A549 treated with ZK216348 at 1 μM for 4 hours (cell line): Measurements from ENCODE around the gene ECE2. TPM values are rescaled to one million over a fixed set of nuclear protein-coding genes. Genes with fewer than 3 reads are reported as not detected.

Experiments
- total RNA-seq: library from RNA; stranded (reverse); fragments of 200-300 nt; extraction: Qiagen RNA extraction; gene quantifications from 5 replicates; pipeline ENCODE4 v1.2.3, GENCODE V29; 2022; ENCODE audit warnings: low read depth

Gene ECE2
- not detected in 5 replicates for total RNA-seq

DNA sequence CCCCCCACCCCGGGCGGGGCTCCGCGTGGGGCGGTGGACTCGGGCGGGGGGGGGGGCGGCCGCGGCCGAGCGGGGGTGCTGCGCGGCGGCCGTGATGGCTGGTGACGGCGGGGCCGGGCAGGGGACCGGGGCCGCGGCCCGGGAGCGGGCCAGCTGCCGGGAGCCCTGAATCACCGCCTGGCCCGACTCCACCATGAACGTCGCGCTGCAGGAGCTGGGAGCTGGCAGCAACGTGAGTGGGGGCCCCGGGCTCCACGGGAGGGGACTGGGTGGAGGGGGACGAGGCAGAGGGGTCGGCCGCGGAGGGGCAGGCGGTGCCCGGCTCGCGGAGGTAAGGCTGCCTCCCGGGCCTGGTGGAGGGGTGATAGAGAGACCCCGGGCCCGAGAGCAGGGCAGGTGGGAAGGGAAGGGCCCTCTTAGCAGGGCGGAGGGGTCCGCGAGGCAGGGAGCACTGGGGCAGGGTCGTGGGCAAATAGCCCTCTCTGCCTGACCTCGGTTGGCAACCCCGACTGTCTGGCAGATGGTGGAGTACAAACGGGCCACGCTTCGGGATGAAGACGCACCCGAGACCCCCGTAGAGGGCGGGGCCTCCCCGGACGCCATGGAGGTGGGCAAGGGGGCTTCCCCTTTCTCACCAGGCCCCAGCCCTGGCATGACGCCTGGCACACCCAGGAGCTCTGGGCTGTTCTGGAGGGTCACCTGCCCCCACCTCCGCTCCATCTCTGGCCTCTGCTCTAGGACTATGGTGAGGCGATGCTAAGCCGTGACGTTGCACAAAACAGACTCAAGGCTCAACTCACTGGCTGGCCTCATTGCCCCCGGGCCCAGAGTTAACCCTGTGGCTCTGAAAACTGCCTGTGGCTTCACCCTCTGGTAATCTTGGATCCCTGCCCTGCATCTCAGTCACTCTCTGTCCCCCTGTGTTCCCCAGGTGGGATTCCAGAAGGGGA is at the start of gene ECE2:
Gene ECE2, plus strand, starts transcription at position 62 of the 950 bp plus-strand sequence. Its CDS starts 132 bp downstream, at position 194.

DNA sequence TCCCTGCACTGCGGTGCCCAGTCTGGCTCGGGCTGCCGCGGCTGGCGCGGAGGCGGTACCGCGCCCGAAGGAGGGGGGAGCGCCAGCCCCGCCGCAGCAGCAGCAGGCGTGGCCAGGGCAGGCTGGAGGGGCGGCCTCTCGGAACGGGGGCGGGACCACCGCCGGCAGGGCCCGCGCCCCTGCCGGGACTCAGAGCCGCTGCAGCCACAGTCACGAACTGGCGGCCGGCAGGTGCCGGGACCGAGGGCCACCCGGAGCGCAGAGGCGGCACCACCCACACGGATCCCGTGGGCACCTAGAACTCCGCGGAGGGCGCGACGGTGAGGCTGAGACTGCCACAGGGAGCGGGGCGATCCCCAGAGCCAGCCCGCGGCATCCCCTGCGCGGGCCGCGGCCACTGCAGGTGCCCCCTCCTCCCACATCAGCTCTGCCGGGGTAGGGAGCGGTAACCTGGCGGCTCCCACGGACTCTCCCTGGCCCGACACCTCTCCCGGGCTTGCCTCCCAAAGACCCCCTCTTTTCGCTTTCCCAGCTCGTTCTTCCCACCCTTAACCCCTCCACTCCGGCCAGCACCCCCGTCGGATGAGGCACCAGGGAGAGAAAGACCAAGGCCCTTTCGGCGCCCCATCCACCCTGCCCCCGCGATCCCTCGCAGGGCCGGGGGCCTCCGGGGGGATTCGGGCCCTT is 46.3 kb upstream of the ECE2 start, which contains the start of gene VWA5B2:
Gene VWA5B2, plus strand, starts transcription at position 192 of the 687 bp plus-strand sequence. CDS start 944 bp downstream, outside the sequence.

GRCh38 chr3:184248454-184249411 is 27.1 kb upstream of the ECE2 start, which contains the start of gene ALG3:
Gene ALG3, minus strand, starts transcription at chr3:184248962. Its CDS starts 22 bp downstream, at chr3:184248940.

DNA sequence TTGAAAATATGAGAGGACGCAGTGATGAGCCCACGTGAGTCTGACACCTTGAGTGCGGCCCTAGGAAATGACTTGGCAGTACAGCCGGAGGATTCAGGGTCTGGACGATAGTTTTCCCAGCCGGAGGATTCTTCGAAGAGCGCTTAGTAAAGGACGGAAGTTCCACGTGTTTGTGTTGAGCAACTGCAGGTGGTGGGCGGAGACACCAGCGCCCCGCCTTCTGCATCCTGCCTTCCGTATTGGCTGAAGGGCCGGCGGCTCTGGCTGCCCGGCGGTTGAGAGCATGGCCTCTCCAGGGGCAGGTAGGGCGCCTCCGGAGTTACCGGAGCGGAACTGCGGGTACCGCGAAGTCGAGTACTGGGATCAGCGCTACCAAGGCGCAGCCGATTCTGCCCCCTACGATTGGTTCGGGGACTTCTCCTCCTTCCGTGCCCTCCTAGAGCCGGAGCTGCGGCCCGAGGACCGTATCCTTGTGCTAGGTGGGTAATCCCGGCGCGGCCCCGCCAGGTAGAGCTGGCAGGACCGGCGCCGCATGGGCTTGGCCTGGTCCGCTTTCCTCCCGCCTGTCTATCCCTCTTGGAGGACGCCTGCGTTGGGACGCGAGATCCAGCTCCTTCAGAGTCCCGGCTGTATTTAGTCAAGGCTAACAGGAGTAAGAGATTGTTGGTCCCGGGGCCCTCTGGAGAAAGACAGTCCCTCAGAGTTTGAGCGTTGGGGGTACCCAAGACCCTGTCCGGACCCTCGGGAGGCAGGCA is 26.2 kb upstream of the ECE2 start, which contains the start of gene EEF1AKMT4:
Gene EEF1AKMT4, plus strand, starts transcription at position 261 of the 755 bp plus-strand sequence. Its CDS starts 23 bp downstream, at position 284.

DNA sequence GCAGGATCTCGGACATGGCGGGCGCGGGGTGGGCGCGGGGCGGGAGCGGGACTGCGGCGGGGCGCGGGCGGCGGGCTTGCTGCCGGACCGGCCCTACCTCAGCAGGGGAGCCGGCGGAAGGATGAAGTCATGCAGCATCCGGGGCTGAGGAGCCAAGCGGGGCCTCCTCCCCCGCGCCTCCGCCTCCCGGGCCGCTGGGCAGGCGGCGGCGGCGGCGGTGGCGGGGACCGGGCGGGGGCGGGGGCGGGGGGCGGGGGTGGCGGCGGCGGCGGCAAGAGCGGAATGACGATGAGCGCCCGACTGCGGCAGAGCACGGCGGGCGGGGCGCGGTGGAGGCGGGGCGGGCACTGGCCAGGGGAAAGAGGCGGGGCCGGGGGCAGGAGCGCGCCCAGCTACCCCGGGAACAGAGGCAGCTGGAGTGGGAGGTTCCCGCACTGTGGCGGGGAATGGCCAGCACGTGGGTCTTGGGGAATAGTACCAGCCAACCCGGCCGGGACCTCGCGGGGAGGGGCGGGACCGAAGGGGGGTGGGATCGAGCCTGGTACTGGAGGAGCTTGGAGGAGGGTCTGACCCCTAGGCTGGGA is 14.5 kb upstream of the ECE2 start, which contains the start of gene CAMK2N2:
Gene CAMK2N2, minus strand, starts transcription at position 284 of the 584 bp plus-strand sequence. Its CDS starts 268 bp downstream, at position 16.

DNA sequence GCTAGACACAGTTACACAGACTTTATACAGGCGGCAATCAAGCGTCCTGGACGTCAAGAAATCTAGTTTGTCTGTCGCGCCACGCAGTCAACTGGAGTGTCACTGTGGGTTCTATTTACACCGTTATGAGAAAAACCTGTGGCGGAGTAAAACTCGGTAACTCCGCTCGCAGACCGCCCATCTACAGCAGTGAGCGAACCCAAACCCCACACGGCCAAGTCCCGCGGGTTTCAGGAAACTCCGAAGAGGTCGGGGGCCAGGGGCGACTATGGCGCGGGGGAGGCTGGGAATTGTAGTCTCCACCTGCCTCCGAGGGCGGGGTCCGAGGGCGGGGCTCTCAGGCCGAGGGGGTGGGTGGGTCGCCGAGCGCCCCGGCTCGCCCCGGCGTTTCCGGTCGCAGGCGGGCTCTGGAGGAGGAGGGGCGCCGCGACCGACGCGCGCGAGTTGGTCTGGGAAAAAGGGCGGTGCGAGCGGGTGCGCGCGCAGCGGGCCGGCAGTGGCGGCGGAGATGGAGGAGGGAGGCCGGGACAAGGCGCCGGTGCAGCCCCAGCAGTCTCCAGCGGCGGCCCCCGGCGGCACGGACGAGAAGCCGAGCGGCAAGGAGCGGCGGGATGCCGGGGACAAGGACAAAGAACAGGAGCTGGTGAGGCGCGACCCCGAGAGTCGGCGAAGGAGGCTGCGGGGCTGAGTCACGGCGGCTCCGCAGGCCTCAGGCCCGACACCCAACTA is 23.1 kb downstream of the ECE2 start, which contains the start of gene PSMD2:
Gene PSMD2, plus strand, starts transcription at position 483 of the 729 bp plus-strand sequence. Its CDS starts 26 bp downstream, at position 509.

DNA sequence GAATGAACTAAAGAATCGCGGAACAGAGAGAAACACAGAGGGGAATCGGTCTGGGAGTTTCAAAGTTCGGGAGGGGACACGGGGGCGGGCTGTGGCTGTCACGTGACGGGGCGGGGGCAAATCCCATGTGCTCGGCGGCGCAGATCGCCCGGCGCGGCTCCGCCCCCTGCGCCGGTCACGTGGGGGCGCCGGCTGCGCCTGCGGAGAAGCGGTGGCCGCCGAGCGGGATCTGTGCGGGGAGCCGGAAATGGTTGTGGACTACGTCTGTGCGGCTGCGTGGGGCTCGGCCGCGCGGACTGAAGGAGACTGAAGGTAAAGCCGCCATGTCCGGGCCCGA is 38.5 kb downstream of the ECE2 start, which contains the start of gene EIF4G1:
Gene EIF4G1, plus strand, starts transcription at position 244 of the 337 bp plus-strand sequence. CDS start 1,191 bp downstream, outside the sequence.

DNA sequence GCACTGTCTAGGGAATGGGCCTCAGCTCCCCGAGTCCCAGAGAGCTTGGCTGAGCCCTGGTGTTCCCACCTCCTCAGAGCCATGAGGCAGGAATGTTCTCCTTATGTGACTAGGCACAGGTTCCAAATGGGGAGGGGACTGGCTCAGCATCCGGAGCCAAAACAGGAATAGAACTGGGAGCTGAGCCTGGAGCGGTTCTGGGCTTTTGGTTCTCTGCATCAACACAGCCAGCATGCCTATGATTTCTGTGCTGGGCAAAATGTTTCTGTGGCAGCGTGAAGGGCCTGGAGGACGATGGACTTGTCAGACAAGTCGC is 61.5 kb downstream of the ECE2 start, which contains the start of gene FAM131A:
Gene FAM131A, plus strand, starts transcription at position 202 of the 316 bp plus-strand sequence. Its CDS starts 31 bp downstream, at position 233.

Other genes with a start within 250 kb of the ECE2 start
- gene HTR3D, start 244.3 kb upstream of the ECE2 start, total RNA-seq: not detected in 5 replicates
- gene HTR3C, start 223.0 kb upstream of the ECE2 start, total RNA-seq: not detected in 5 replicates
- gene HTR3E, start 179.0 kb upstream of the ECE2 start, total RNA-seq: not detected in 5 replicates
- gene EIF2B5, start 140.7 kb upstream of the ECE2 start, total RNA-seq: 25.0 to 31.5 TPM (median 29.3 TPM) in 5 replicates
- gene DVL3, start 120.6 kb upstream of the ECE2 start, total RNA-seq: 14.9 to 30.4 TPM (median 26.5 TPM) in 5 replicates
- 286 to 326 TPM (median 314 TPM) in 5 replicates for gene AP2M1, start 101.2 kb upstream of the ECE2 start, total RNA-seq
- 25.4 to 36.5 TPM (median 34.8 TPM) in 5 replicates for gene ABCF3, start 89.8 kb upstream of the ECE2 start, total RNA-seq
- gene VWA5B2, start 46.4 kb upstream of the ECE2 start, total RNA-seq: 0.29 to 0.46 TPM (median 0.38 TPM) in 5 replicates
- 48.9 to 83.2 TPM (median 72.9 TPM) in 5 replicates for gene ALG3, start 27.1 kb upstream of the ECE2 start, total RNA-seq
- gene EEF1AKMT4, start 26.4 kb upstream of the ECE2 start, total RNA-seq: 8.0 to 13.2 TPM (median 11.0 TPM) in 5 replicates
- gene CAMK2N2, start 14.5 kb upstream of the ECE2 start, total RNA-seq: 0.60 to 2.0 TPM (median 1.3 TPM) in 5 replicates
- 294 to 424 TPM (median 309 TPM) in 5 replicates for gene PSMD2, start 23.2 kb downstream of the ECE2 start, total RNA-seq
- gene EIF4G1, start 38.6 kb downstream of the ECE2 start, total RNA-seq: 221 to 295 TPM (median 267 TPM) in 5 replicates
- 6.8 to 11.7 TPM (median 9.9 TPM) in 5 replicates for gene FAM131A, start 61.6 kb downstream of the ECE2 start, total RNA-seq
- gene CLCN2, start 85.6 kb downstream of the ECE2 start, total RNA-seq: 4.0 to 6.1 TPM (median 5.5 TPM) in 5 replicates
- gene POLR2H, start 85.7 kb downstream of the ECE2 start, total RNA-seq: 69.5 to 82.7 TPM (median 77.4 TPM) in 5 replicates
- not detected in 5 replicates for gene THPO, start 102.2 kb downstream of the ECE2 start, total RNA-seq
- gene CHRD, start 104.0 kb downstream of the ECE2 start, total RNA-seq: 0.07 to 0.42 TPM (median 0.15 TPM) in 5 replicates